Astrocyte of the cerebellum (primary cell): ENCODE data around the gene OXNAD1.
A peak's percentile ranks its signal among the peaks of the same experiment; 100 is the strongest.

Experiments
- DNase-seq: peaks from one replicate; pipeline ENCODE4 v3.0.0-alpha.2; 2011; ENCODE audit warnings: low read depth
- H3K4me3 ChIP-seq: 2 replicates; pipeline ENCODE4 v1.5.1; 2011; ENCODE audit warnings: mild to moderate bottlenecking, low read depth, low read length, moderate library complexity
- in situ Hi-C: cut with HindIII; loops from 2 replicates; pipeline ENCODE4 v1.10.0; 2017; ENCODE audit warnings: low sequenced_read_pairs
- TF ChIP-seq, protein P1 (sequence below): IDR thresholded peaks from 2 replicates; pipeline ENCODE4 v1.5.1; 2012; ENCODE audit warnings: low read length, low read depth, moderate library complexity, mild to moderate bottlenecking; ENCODE audit errors: missing control alignments

The OXNAD1 gene

GRCh38 chr3:16265455-16265786 is 409 bp downstream of the OXNAD1 start:
- TF ChIP-seq, protein P1, sequence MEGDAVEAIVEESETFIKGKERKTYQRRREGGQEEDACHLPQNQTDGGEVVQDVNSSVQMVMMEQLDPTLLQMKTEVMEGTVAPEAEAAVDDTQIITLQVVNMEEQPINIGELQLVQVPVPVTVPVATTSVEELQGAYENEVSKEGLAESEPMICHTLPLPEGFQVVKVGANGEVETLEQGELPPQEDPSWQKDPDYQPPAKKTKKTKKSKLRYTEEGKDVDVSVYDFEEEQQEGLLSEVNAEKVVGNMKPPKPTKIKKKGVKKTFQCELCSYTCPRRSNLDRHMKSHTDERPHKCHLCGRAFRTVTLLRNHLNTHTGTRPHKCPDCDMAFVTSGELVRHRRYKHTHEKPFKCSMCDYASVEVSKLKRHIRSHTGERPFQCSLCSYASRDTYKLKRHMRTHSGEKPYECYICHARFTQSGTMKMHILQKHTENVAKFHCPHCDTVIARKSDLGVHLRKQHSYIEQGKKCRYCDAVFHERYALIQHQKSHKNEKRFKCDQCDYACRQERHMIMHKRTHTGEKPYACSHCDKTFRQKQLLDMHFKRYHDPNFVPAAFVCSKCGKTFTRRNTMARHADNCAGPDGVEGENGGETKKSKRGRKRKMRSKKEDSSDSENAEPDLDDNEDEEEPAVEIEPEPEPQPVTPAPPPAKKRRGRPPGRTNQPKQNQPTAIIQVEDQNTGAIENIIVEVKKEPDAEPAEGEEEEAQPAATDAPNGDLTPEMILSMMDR, result no peak
- no peak for DNase-seq
- peak overlapping the region; percentile 82 for H3K4me3 ChIP-seq
- in situ Hi-C loops, result no loop called here

- in situ Hi-C loops, result no loop called here
- no peak for DNase-seq
- TF ChIP-seq, protein P1, result no peak
- no peak overlapping the region for H3K4me3 ChIP-seq
Measured at GRCh38 chr3:16266714-16267113, 1.7 kb downstream of the OXNAD1 start.

- no peak for DNase-seq
- H3K4me3 ChIP-seq, result no peak overlapping the region
- TF ChIP-seq, protein P1, result no peak
- in situ Hi-C loops, result no loop called here
Measured at GRCh38 chr3:16270855-16271254, 5.8 kb downstream of the OXNAD1 start.

DNA sequence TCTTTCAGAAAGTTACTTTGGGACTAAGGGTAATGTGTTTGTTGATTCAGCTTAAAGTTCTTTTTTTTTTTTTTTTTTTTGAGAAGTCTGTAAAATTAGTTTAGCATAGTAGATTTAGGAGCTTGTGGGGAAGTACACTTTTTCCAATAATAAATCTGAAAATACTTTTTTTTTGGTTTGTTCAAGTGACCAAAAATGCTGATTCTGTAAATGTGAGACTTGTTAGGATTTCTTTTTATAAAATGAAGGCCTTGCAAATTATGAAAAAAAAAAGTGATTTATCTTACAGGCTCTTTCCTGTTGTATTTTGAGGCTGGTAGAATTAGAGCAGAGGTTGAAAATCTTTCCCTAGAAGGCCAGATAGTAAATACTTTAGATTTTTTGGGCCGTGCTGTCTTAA is 7.6 kb downstream of the OXNAD1 start:
- H3K4me3 ChIP-seq, result no peak overlapping the region
- DNase-seq, result no peak
- in situ Hi-C loops, result no loop called here
- TF ChIP-seq, protein P1, result no peak

DNA sequence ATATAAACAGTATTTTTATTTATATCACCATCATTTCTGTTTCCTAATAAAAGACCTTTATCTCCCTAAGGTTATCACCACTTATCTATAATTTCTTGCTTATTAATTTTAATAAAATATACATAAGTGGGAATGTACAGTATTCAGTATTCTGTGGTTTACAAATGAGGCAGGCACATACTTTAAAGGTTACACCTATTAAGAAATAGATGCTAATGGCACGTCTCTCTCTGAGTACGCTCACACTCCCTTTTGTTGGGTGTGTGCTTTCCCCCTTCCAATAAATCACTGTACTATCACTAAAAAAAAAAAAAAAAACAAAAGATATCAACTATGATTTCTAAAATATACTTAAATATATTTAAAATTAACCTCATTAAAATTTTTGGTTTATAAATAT is 8.9 kb downstream of the OXNAD1 start:
- H3K4me3 ChIP-seq, result no peak overlapping the region
- TF ChIP-seq, protein P1, result no peak
- DNase-seq, result no peak
- in situ Hi-C loops, result no loop called here

GRCh38 chr3:16277471-16277870 is 12.5 kb downstream of the OXNAD1 start:
- TF ChIP-seq, protein P1, result no peak
- no peak overlapping the region for H3K4me3 ChIP-seq
- in situ Hi-C loops, result no loop called here
- DNase-seq, result no peak
